Osteoblast (primary cell): Measurements from ENCODE around the gene MACROD2. TPM values are rescaled to one million over a fixed set of nuclear protein-coding genes. Genes with fewer than 3 reads are reported as not detected.

Experiments
- DNase-seq: peaks from one replicate; pipeline ENCODE4 v3.0.0; 2011; ENCODE audit warnings: low spot score, mixed read lengths; ENCODE audit not compliant: insufficient read length; ENCODE audit errors: missing footprints
- H2AFZ ChIP-seq: 2 replicates; pipeline ENCODE4 v1.6.0; 2011; ENCODE audit warnings: mild to moderate bottlenecking, low read length
- H3K27ac ChIP-seq: 2 replicates; pipeline ENCODE4 v1.5.1; 2011; ENCODE audit warnings: mild to moderate bottlenecking, low read depth, low read length, moderate library complexity
- H3K27me3 ChIP-seq: 2 replicates; pipeline ENCODE4 v1.6.0; 2012; ENCODE audit warnings: mild to moderate bottlenecking, control low read depth, inconsistent platforms, low read length, moderate library complexity; ENCODE audit not compliant: insufficient read depth
- H3K36me3 ChIP-seq: 2 replicates; pipeline ENCODE4 v1.5.1; 2011; ENCODE audit warnings: mild to moderate bottlenecking, low read length, control low read depth, moderate library complexity; ENCODE audit not compliant: insufficient read depth
- H3K4me1 ChIP-seq: 2 replicates; pipeline ENCODE4 v1.5.1; 2011; ENCODE audit warnings: mild to moderate bottlenecking, low read length, control low read depth, moderate library complexity; ENCODE audit not compliant: insufficient read depth
- H3K4me2 ChIP-seq: 2 replicates; pipeline ENCODE4 v1.6.0; 2011; ENCODE audit warnings: mild to moderate bottlenecking, low read length; ENCODE audit not compliant: insufficient read depth
- H3K4me3 ChIP-seq: fragments of 200-600 bp; sonication (generic); 3 replicates; pipeline ENCODE4 v1.5.1; 2012; ENCODE audit warnings: mild to moderate bottlenecking, low read length, inconsistent platforms; ENCODE audit not compliant: insufficient read depth
- H3K79me2 ChIP-seq: 2 replicates; pipeline ENCODE4 v1.6.0; 2012; ENCODE audit warnings: mild to moderate bottlenecking, low read length, control low read depth, inconsistent platforms; ENCODE audit not compliant: insufficient read depth
- H3K9me3 ChIP-seq: 2 replicates; pipeline ENCODE4 v1.5.1; 2011; ENCODE audit warnings: low read depth, low read length, control low read depth
- H4K20me1 ChIP-seq: 2 replicates; pipeline ENCODE4 v1.6.0; 2012; ENCODE audit warnings: mild to moderate bottlenecking, low read length, control low read depth; ENCODE audit not compliant: insufficient read depth
- CTCF ChIP-seq: IDR thresholded peaks from 2 replicates; pipeline ENCODE4 v1.5.1; 2011; ENCODE audit warnings: mild to moderate bottlenecking, low read depth, low read length, moderate library complexity; ENCODE audit errors: extremely low read depth
- total RNA-seq: library from RNA; depleted of rRNA; stranded (reverse); fragments of >200 nt; gene quantifications from 2 replicates; pipeline ENCODE4 v1.2.3, GENCODE V29; 2012

Gene MACROD2
- total RNA-seq, 1 donor: 4.0 TPM

- TF ChIP-seq CTCF: no peak
- DNase-seq: no peak
- no peaks in the 10 kb centered on the region for H3K36me3 ChIP-seq
- no peak overlapping the region for H3K27ac ChIP-seq
- H3K27me3 ChIP-seq: no peaks in the 10 kb centered on the region
- no peak overlapping the region for H3K4me2 ChIP-seq
- H4K20me1 ChIP-seq: no peaks in the 10 kb centered on the region
- H3K4me1 ChIP-seq: no peaks in the 10 kb centered on the region
- peaks cover 2% of the 10 kb centered on the region for H3K9me3 ChIP-seq
- no peak overlapping the region for H3K4me3 ChIP-seq
- no peak overlapping the region for H2AFZ ChIP-seq
- H3K79me2 ChIP-seq: no peaks in the 10 kb centered on the region
These were observed 1410.8 kb downstream of the MACROD2 start for GRCh38 chr20:15406072-15406471.

- no peak for TF ChIP-seq CTCF
- no peaks in the 10 kb centered on the region for H3K27me3 ChIP-seq
- H2AFZ ChIP-seq: no peak overlapping the region
- no peak for DNase-seq
- H3K79me2 ChIP-seq: no peaks in the 10 kb centered on the region
- H3K36me3 ChIP-seq: no peaks in the 10 kb centered on the region
- no peaks in the 10 kb centered on the region for H4K20me1 ChIP-seq
- H3K27ac ChIP-seq: no peak overlapping the region
- H3K4me2 ChIP-seq: no peak overlapping the region
- H3K9me3 ChIP-seq: peaks cover 3% of the 10 kb centered on the region
- H3K4me3 ChIP-seq: no peak overlapping the region
- H3K4me1 ChIP-seq: no peaks in the 10 kb centered on the region
These were observed 1416.5 kb downstream of the MACROD2 start for GRCh38 chr20:15411781-15412180.

- Histone ChIP-seq H3K4me1 (no peaks in the 10 kb centered on the region), H2AFZ (no peak overlapping the region), H3K27me3 (no peaks in the 10 kb centered on the region), H3K4me2 (no peak overlapping the region), H3K27ac (no peak overlapping the region), H4K20me1 (no peaks in the 10 kb centered on the region), H3K4me3 (no peak overlapping the region), H3K9me3 (peaks cover 3% of the 10 kb centered on the region), H3K36me3 (no peaks in the 10 kb centered on the region), H3K79me2 (no peaks in the 10 kb centered on the region)
- DNase-seq: no peak
- TF ChIP-seq CTCF: no peak
These were observed 1420.6 kb downstream of the MACROD2 start for GRCh38 chr20:15415908-15416307.

- H4K20me1 ChIP-seq: no peaks in the 10 kb centered on the region
- no peaks in the 10 kb centered on the region for H3K27me3 ChIP-seq
- no peaks in the 10 kb centered on the region for H3K79me2 ChIP-seq
- H3K9me3 ChIP-seq: no peaks in the 10 kb centered on the region
- H2AFZ ChIP-seq: no peak overlapping the region
- no peak overlapping the region for H3K27ac ChIP-seq
- H3K36me3 ChIP-seq: no peaks in the 10 kb centered on the region
- H3K4me1 ChIP-seq: no peaks in the 10 kb centered on the region
- no peak for DNase-seq
- no peak overlapping the region for H3K4me3 ChIP-seq
- TF ChIP-seq CTCF: no peak
- H3K4me2 ChIP-seq: no peak overlapping the region
These were observed 1424.5 kb downstream of the MACROD2 start for GRCh38 chr20:15419856-15420255.
